ENCODE results near the gene FIBCD1.

GRCh38 chr9:130948266-130948665 is 9.2 kb upstream of the FIBCD1 start:
- TF ChIP-seq, protein P1, sequence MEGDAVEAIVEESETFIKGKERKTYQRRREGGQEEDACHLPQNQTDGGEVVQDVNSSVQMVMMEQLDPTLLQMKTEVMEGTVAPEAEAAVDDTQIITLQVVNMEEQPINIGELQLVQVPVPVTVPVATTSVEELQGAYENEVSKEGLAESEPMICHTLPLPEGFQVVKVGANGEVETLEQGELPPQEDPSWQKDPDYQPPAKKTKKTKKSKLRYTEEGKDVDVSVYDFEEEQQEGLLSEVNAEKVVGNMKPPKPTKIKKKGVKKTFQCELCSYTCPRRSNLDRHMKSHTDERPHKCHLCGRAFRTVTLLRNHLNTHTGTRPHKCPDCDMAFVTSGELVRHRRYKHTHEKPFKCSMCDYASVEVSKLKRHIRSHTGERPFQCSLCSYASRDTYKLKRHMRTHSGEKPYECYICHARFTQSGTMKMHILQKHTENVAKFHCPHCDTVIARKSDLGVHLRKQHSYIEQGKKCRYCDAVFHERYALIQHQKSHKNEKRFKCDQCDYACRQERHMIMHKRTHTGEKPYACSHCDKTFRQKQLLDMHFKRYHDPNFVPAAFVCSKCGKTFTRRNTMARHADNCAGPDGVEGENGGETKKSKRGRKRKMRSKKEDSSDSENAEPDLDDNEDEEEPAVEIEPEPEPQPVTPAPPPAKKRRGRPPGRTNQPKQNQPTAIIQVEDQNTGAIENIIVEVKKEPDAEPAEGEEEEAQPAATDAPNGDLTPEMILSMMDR (IDR thresholded peaks at IDR 0.05; ENCODE audit: insufficient read depth, low read length): no peak
- TF ChIP-seq, protein P2, sequence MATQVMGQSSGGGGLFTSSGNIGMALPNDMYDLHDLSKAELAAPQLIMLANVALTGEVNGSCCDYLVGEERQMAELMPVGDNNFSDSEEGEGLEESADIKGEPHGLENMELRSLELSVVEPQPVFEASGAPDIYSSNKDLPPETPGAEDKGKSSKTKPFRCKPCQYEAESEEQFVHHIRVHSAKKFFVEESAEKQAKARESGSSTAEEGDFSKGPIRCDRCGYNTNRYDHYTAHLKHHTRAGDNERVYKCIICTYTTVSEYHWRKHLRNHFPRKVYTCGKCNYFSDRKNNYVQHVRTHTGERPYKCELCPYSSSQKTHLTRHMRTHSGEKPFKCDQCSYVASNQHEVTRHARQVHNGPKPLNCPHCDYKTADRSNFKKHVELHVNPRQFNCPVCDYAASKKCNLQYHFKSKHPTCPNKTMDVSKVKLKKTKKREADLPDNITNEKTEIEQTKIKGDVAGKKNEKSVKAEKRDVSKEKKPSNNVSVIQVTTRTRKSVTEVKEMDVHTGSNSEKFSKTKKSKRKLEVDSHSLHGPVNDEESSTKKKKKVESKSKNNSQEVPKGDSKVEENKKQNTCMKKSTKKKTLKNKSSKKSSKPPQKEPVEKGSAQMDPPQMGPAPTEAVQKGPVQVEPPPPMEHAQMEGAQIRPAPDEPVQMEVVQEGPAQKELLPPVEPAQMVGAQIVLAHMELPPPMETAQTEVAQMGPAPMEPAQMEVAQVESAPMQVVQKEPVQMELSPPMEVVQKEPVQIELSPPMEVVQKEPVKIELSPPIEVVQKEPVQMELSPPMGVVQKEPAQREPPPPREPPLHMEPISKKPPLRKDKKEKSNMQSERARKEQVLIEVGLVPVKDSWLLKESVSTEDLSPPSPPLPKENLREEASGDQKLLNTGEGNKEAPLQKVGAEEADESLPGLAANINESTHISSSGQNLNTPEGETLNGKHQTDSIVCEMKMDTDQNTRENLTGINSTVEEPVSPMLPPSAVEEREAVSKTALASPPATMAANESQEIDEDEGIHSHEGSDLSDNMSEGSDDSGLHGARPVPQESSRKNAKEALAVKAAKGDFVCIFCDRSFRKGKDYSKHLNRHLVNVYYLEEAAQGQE (IDR thresholded peaks at IDR 0.05; ENCODE audit: insufficient replicate concordance, low read depth): no peak
